HAP-1 (cell line): Measurements from ENCODE around the gene AGRN.
A peak's percentile ranks its signal among the peaks of the same experiment; 100 is the strongest.
"Not testable (repeated sequence)": the region's sequence is repeated elsewhere in the genome, so short reads cannot be mapped to it uniquely, and the experiment has no call there.

Source experiments
- DNase-seq, 2 experiments: peaks; one replicate each; pipeline ENCODE4 v3.0.0-alpha.2; 2016 to 2020; ENCODE audit warnings: low spot score in 2 of 2
- H3K27me3 ChIP-seq: fragments of 250-450 bp; sonication (Bioruptor Pico); 2 replicates; pipeline ENCODE4 v1.5.1; 2020; ENCODE audit warnings: low read depth, mild to moderate bottlenecking, moderate library complexity
- H3K36me3 ChIP-seq: fragments of 250-450 bp; sonication (Bioruptor Pico); replicated peaks from 2 replicates; pipeline ENCODE4 v1.5.1; 2020; ENCODE audit warnings: mild to moderate bottlenecking
- H3K4me1 ChIP-seq: fragments of 250-450 bp; sonication (Bioruptor Pico); 2 replicates; pipeline ENCODE4 v1.5.1; 2020; ENCODE audit warnings: mild to moderate bottlenecking
- H3K4me3 ChIP-seq: fragments of 250-450 bp; sonication (Bioruptor Pico); 2 replicates; pipeline ENCODE4 v1.5.1; 2020; ENCODE audit warnings: mild to moderate bottlenecking, moderate library complexity
- H3K9me3 ChIP-seq: fragments of 250-450 bp; sonication (Bioruptor Pico); 2 replicates; pipeline ENCODE4 v1.5.1; 2020; ENCODE audit warnings: mild to moderate bottlenecking, moderate library complexity
- in situ Hi-C: fragments of 300-500 bp; cut with MboI; formaldehyde crosslinking; loops from 3 replicates; pipeline ENCODE4 v1.14.3; 2020; ENCODE audit warnings: low sequenced_read_pairs, inconsistent platforms, mixed read lengths

Gene AGRN

GRCh38 chr1:991275-991674 lies 28.6 kb upstream of the AGRN start:
- H3K4me3 ChIP-seq, DNase-seq, H3K27me3 ChIP-seq, H3K4me1 ChIP-seq, H3K9me3 ChIP-seq, H3K36me3 ChIP-seq: not testable (repeated sequence)
- in situ Hi-C loops: loop anchor here (5.0 kb wide), 1 partner anchor 76 kb away; no protein-coding TSS in a partner anchor

GRCh38 chr1:991895-992294 lies 28.0 kb upstream of the AGRN start:
- H3K4me1 ChIP-seq: no peaks in the 10 kb centered on the region
- no peaks in the 10 kb centered on the region for H3K36me3 ChIP-seq
- no peak for DNase-seq
- no peak overlapping the region for H3K4me3 ChIP-seq
- peaks cover 10% of the 10 kb centered on the region; the same call in 1 of the 2 replicates for H3K27me3 ChIP-seq
- in situ Hi-C loops: loop anchor here (5.0 kb wide), 1 partner anchor 75 kb away; no protein-coding TSS in a partner anchor
- H3K9me3 ChIP-seq: no peaks in the 10 kb centered on the region; the same call in 1 of the 2 replicates

DNA sequence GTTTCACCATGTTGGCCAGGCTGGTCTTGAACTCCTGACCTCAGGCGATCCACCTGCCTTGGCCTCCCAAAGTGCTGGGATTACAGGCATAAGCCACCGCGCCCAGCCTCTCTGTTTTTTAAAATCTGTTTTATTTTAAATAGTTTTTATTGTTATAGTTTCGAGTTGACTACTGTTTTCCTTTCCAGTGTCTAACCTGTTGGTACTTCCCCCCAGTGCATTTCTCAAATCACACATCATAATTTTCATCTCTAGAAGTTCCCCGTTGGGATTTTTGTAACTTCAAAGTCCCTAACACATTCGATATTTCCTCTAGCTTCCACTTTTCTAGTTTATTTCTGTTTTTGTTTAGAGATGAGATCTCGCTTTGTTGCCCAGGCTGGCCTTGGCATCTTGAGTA lies 27.6 kb upstream of the AGRN start:
- Histone ChIP-seq H3K4me3 (no peak overlapping the region), H3K36me3 (no peaks in the 10 kb centered on the region), H3K4me1 (no peaks in the 10 kb centered on the region), H3K27me3 (peaks cover 10% of the 10 kb centered on the region; the same call in 1 of the 2 replicates), H3K9me3 (no peaks in the 10 kb centered on the region; the same call in 1 of the 2 replicates)
- no peak for DNase-seq
- in situ Hi-C loops: loop anchor here (5.0 kb wide), 1 partner anchor 75 kb away; no protein-coding TSS in a partner anchor

GRCh38 chr1:993379-993995 lies 26.4 kb upstream of the AGRN start:
- peaks cover 7% of the 10 kb centered on the region; the same call in 1 of the 2 replicates for H3K36me3 ChIP-seq
- H3K27me3 ChIP-seq: peaks cover 8% of the 10 kb centered on the region; the same call in 1 of the 2 replicates
- H3K9me3 ChIP-seq: no peaks in the 10 kb centered on the region
- H3K4me1 ChIP-seq: peaks cover 5% of the 10 kb centered on the region; the same call in 1 of the 2 replicates
- H3K4me3 ChIP-seq: no peak overlapping the region
- DNase-seq: no peak
- in situ Hi-C loops: loop anchor here (5.0 kb wide), 1 partner anchor 74 kb away; no protein-coding TSS in a partner anchor

DNA sequence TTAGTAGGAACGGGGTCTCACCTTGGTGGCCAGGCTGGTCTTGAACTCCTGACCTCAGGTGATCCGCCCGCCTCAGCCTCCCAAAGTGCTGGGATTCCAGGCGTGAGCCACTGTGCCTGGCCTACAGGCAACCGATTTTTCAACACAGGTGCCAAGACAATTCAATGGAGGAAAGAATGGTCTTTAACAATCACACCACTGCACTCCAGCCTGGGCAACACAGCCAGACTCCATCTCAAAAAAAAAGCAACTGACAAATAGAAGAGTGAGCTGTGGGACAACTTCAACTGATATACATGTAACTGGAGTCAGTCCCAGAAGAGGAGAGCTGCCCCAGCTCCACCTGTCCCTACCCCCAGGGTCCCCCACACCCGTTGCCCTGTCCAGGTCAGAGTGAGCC lies 25.4 kb upstream of the AGRN start:
- H3K4me1 ChIP-seq, H3K4me3 ChIP-seq, DNase-seq, H3K27me3 ChIP-seq, H3K9me3 ChIP-seq: not testable (repeated sequence)
- H3K36me3 ChIP-seq: peaks cover 11% of the 10 kb centered on the region; the same call in 1 of the 2 replicates
- in situ Hi-C loops: loop anchor here (5.0 kb wide), 1 partner anchor 73 kb away; no protein-coding TSS in a partner anchor

DNA sequence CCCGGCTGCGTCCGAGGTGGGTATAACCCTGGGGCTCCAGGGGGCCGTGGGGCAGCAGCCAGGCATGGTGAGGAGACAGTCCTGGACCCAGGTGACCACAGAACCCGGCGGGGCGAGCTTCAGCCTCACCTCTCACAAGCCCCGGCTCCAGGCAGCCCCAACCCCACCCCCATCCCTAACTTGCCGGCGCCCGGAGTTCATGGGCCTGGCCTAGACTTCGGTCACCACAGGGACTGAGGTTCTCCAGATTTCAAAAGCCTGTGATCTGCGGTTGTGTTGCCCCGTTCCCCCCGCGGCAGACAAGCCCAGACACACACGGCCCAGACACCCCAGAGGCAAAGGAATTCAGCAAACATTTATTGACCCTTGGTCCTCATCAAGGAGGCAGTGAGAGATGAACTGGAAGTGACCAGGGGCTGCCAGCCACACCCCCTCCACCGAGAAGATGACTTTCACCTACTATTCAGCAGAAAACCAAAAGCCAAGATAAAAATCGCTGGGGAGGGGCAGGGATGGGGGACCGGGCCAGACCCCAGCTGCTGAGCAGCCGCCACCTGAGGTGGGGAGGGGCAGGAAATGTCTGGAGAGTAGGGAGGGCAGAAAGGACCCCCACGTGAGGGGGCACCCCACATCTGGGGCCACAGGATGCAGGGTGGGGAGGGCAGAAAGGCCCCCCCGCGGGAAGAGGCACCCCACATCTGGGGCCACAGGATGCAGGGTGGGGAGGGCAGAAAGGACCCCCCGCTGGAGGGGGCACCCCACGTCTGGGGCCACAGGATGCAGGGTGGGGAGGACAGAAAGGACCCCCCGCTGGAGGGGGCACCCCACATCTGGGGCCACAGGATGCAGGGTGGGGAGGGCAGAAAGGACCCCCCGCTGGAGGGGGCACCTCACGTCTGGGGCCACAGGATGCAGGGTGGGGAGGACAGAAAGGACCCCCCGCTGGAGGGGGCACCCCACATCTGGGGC lies 24.0 kb upstream of the AGRN start:
- in situ Hi-C loops: no loop called here
- peaks cover 13% of the 10 kb centered on the region; the same call in 1 of the 2 replicates for H3K36me3 ChIP-seq
- H3K4me1 ChIP-seq: peaks cover 7% of the 10 kb centered on the region
- H3K27me3 ChIP-seq: no peaks in the 10 kb centered on the region
- no peak overlapping the region for H3K4me3 ChIP-seq
- H3K9me3 ChIP-seq: no peaks in the 10 kb centered on the region
- no peak for DNase-seq

GRCh38 chr1:996851-997712 lies 22.8 kb upstream of the AGRN start:
- Histone ChIP-seq H3K9me3 (no peaks in the 10 kb centered on the region), H3K4me1 (peaks cover 8% of the 10 kb centered on the region), H3K36me3 (peaks cover 13% of the 10 kb centered on the region; the same call in 1 of the 2 replicates), H3K4me3 (no peak overlapping the region; the same call in 1 of the 2 replicates), H3K27me3 (no peaks in the 10 kb centered on the region)
- in situ Hi-C loops: no loop called here
- DNase-seq: peak in 1 of 2 experiments; percentile 36

DNA sequence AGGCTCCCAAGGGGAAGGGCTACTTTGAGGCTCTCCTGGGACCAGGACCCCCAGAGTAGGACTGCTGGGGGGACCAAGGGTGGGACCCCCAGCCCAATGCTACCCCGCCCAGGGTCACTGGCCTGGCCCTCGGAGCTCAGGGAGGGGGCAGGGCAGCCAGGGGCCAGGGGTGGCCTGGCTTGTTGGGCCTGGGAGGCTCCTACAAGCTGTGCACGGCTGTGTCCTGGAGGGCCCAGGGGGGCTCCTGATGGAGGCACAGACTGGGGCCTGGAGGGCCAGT lies 22.3 kb upstream of the AGRN start:
- Histone ChIP-seq H3K9me3 (no peaks in the 10 kb centered on the region), H3K27me3 (no peaks in the 10 kb centered on the region), H3K36me3 (peaks cover 13% of the 10 kb centered on the region), H3K4me1 (peaks cover 8% of the 10 kb centered on the region), H3K4me3 (peak overlapping the region; percentile 87)
- in situ Hi-C loops: no loop called here
- DNase-seq: no peak

DNA sequence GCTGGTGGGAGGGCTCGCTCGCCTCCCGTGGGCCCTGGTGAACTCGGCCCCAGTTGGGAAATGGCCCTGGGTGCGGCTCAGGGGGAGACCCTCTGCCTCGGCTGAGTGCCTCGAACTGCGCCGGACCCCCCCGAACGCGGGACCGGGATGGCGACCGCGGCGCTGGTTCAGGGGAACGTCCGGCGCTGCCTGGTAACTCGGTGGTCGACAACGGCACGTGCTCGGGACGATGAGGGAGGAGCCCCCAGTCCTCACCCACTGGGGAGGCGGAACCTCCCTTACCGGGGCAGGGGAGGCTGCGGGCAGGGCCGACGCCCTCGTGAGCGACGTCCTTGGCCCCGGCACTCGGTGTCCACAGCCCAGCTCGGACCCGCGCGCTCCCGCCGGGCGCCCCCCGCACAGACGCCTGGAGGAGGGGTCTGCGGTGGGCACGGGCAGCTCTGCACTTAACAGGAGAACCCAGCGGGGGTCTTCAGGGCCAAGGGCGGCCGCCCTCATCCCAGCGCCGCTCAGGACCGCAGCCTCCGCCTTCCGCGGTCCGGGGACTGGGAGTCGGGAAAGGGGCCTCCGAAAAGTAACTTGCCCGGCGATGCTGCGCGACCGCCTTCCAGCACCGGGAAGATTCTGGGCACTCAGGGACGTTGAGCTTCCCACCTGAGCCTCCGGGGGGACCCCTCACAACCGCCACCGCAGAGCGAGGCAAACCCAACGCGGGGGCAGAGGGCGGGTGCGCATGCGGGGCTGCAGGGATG lies 21.8 kb upstream of the AGRN start:
- H3K9me3 ChIP-seq: no peaks in the 10 kb centered on the region
- peak; percentile 20 to 38 for DNase-seq
- H3K36me3 ChIP-seq: peaks cover 17% of the 10 kb centered on the region
- in situ Hi-C loops: no loop called here
- peaks cover 8% of the 10 kb centered on the region for H3K4me1 ChIP-seq
- H3K4me3 ChIP-seq: peak overlapping the region; percentile 87
- no peaks in the 10 kb centered on the region for H3K27me3 ChIP-seq

DNA sequence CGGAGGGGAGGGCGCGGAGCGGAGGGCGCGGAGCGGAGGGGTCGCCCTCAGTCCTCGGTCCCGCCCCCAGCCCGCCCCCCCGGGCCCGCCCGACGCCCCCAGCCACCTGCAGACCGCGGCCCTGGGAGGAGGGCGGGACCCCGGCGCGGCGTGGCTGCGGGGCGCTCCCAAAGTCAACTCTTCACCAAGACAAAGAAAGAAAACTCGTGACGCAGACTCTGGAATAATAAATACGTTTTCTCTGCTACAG lies 21.2 kb upstream of the AGRN start:
- Histone ChIP-seq H3K4me1 (peaks cover 8% of the 10 kb centered on the region), H3K4me3 (peak overlapping the region; percentile 87), H3K27me3 (no peaks in the 10 kb centered on the region), H3K9me3 (no peaks in the 10 kb centered on the region), H3K36me3 (peaks cover 17% of the 10 kb centered on the region)
- peak; percentile 43 to 79 for DNase-seq
- in situ Hi-C loops: no loop called here

- DNase-seq: peak in 1 of 2 experiments; percentile 58
- peaks cover 8% of the 10 kb centered on the region for H3K4me1 ChIP-seq
- H3K36me3 ChIP-seq: peaks cover 17% of the 10 kb centered on the region
- in situ Hi-C loops: no loop called here
- no peaks in the 10 kb centered on the region for H3K9me3 ChIP-seq
- H3K4me3 ChIP-seq: peak overlapping the region; percentile 87
- H3K27me3 ChIP-seq: no peaks in the 10 kb centered on the region
These were observed 20.8 kb upstream of the AGRN start for GRCh38 chr1:998995-999724.

GRCh38 chr1:999725-1000356 lies 20.1 kb upstream of the AGRN start, which contains the start of gene HES4:
Gene HES4 (minus strand): TSS chr1:1000097. CDS start chr1:999973, 124 bp downstream.
- in situ Hi-C loops: no loop called here
- H3K4me3 ChIP-seq: peak within 1 kb of the TSS; percentile 87
- H3K27me3 ChIP-seq: no peaks in the 10 kb centered on the region

More at GRCh38 chr1:999725-1000356, 20.1 kb upstream of the AGRN start, which contains the start of gene HES4:
- no peaks in the 10 kb centered on the region for H3K9me3 ChIP-seq
- peaks cover 17% of the 10 kb centered on the region for H3K36me3 ChIP-seq
- H3K4me1 ChIP-seq: peaks cover 8% of the 10 kb centered on the region
- peak; percentile 86 to 96 for DNase-seq
